Motor neuron (in vitro differentiated cells): ENCODE results near the gene FOXP1. TPM values are rescaled to one million over a fixed set of nuclear protein-coding genes. Genes with fewer than 3 reads are reported as not detected.

Source experiments
- ATAC-seq, 8 experiments: fragments of 200-7000 bp; cut with Tn5 transposase; replicated peaks in 6 of 8; 2 replicates each; pipeline ENCODE4 v1.8.0; 2021; ENCODE audit warnings: mild to moderate bottlenecking in 8 of 8, moderate library complexity in 8 of 8
- H3K27ac ChIP-seq, 2 donors: fragments of 250-450 bp; sonication (Bioruptor Pico); 2 replicates each; pipeline ENCODE4 v1.9.0; 2021; ENCODE audit warnings: antibody characterized with exemption in 2 of 2, mild to moderate bottlenecking in 2 of 2, moderate library complexity in 1 of 2
- H3K4me1 ChIP-seq, 2 donors: fragments of 250-450 bp; sonication (Bioruptor Pico); replicated peaks in 1 of 2; 2 replicates each; pipeline ENCODE4 v1.6.1; 2021; ENCODE audit warnings: antibody characterized with exemption in 2 of 2, mild to moderate bottlenecking in 2 of 2, moderate library complexity in 1 of 2
- H3K4me3 ChIP-seq, 5 donors: fragments of 250-450 bp; sonication (Bioruptor Pico); 2 replicates each; pipeline ENCODE4 v1.9.0; 2021; ENCODE audit warnings: antibody characterized with exemption in 5 of 5, mild to moderate bottlenecking in 5 of 5, moderate library complexity in 4 of 5
- WGBS, 10 experiments: fragments of 450-650 bp; shearing (Covaris generic); methylation state at CpG; one replicate each; pipeline ENCODE4 v1.0.0; 2022; 5-methylcytosine and 5-hydroxymethylcytosine counted together
- in situ Hi-C, 9 experiments: fragments of 400-800 bp; cut with MboI; loops; one replicate each; pipeline ENCODE4 v1.15.0; 2021; ENCODE audit warnings: low sequenced_read_pairs in 9 of 9, low pct_unique_long_range_greater_than_20kb in 2 of 9; ENCODE audit not compliant: unreplicated experiment in 9 of 9
- total RNA-seq, 8 experiments: library from RNA; unstranded; fragments of 300-600 nt; gene quantifications; 2 replicates each; pipeline versions ENCODE4 v1.2.3 to v1.2.4, GENCODE V29; 2022

FOXP1 gene
- total RNA-seq, 8 experiments from 2014 or later, result 7.0 to 118 (median 74.5) TPM

- WGBS, 10 experiments, result 0 to 77% (median 67%) methylated on average over 1 to 5 of the region's 5 CpGs; no CpG with 5 or more reads in 2 of the 10 experiments
These were observed 380.5 kb downstream of the FOXP1 start for GRCh38 chr3:71202848-71203533.

GRCh38 chr3:71201939-71202338 is 381.6 kb downstream of the FOXP1 start:
- Histone ChIP-seq H3K4me3 (no peak overlapping the region), H3K27ac (no peak overlapping the region), H3K4me1 (peaks cover 8 to 28% of the 10 kb centered on the region in 2 donors)
- no peak for ATAC-seq
- in situ Hi-C loops, result no loop called here
- 50% methylated on average over 1 of the region's 1 CpG; no CpG with 5 or more reads in 9 of the 10 experiments for WGBS, 10 experiments

More at GRCh38 chr3:71202848-71203533, 380.5 kb downstream of the FOXP1 start:
- no peak overlapping the region for H3K4me3 ChIP-seq
- in situ Hi-C loops, result no loop called here
- H3K4me1 ChIP-seq, result peaks cover 19 to 38% of the 10 kb centered on the region in 2 donors
- no peak for ATAC-seq
- no peak overlapping the region for H3K27ac ChIP-seq

- 79 to 100% (median 95%) methylated on average over 1 to 11 of the region's 21 CpGs for WGBS, 10 experiments
- in situ Hi-C loops, result no loop called here
- Histone ChIP-seq H3K27ac (no peak overlapping the region), H3K4me3 (no peak overlapping the region), H3K4me1 (peaks cover 3 to 13% of the 10 kb centered on the region in 2 donors)
- no peak for ATAC-seq
These were observed 385.5 kb downstream of the FOXP1 start for GRCh38 chr3:71197841-71198565.

- no peak overlapping the region for H3K27ac ChIP-seq
- H3K4me3 ChIP-seq, result no peak overlapping the region
- in situ Hi-C loops, result no loop called here
- WGBS, 10 experiments, result 22 to 70% (median 65%) methylated on average over 1 to 5 of the region's 5 CpGs; no CpG with 5 or more reads in 1 of the 10 experiments
- peaks cover 0 to 9% of the 10 kb centered on the region in 2 donors for H3K4me1 ChIP-seq
- ATAC-seq, result peak in 2 of 8 experiments; percentile 77 to 88
These were observed 388.0 kb downstream of the FOXP1 start for GRCh38 chr3:71195492-71195891.

- peaks cover 0 to 9% of the 10 kb centered on the region in 2 donors for H3K4me1 ChIP-seq
- no peak overlapping the region for H3K4me3 ChIP-seq
- 70 to 100% (median 86%) methylated on average over 1 to 5 of the region's 5 CpGs; no CpG with 5 or more reads in 1 of the 10 experiments for WGBS, 10 experiments
- in situ Hi-C loops, result no loop called here
- peak in 2 of 8 experiments; percentile 27 to 56 for ATAC-seq
- no peak overlapping the region for H3K27ac ChIP-seq
These were observed 388.7 kb downstream of the FOXP1 start for GRCh38 chr3:71194785-71195184.

- in situ Hi-C loops, result no loop called here
- Histone ChIP-seq H3K4me3 (no peak overlapping the region), H3K4me1 (peaks cover 0 to 9% of the 10 kb centered on the region in 2 donors), H3K27ac (no peak overlapping the region)
- WGBS, 10 experiments, result 73 to 100% (median 87%) methylated on average over 2 to 4 of the region's 4 CpGs
- no peak for ATAC-seq
These were observed 392.5 kb downstream of the FOXP1 start for GRCh38 chr3:71191031-71191482.

- ATAC-seq, result peak in 2 of 8 experiments; percentile 57 to 65
- no peak overlapping the region for H3K27ac ChIP-seq
- no peaks in the 10 kb centered on the region for H3K4me1 ChIP-seq
- no peak overlapping the region for H3K4me3 ChIP-seq
- WGBS, 10 experiments, result 83 to 100% (median 100%) methylated on average over 1 of the region's 1 CpG; no CpG with 5 or more reads in 7 of the 10 experiments
- in situ Hi-C loops, result no loop called here
These were observed 394.0 kb downstream of the FOXP1 start for GRCh38 chr3:71189480-71189879.

- H3K4me3 ChIP-seq, result no peak overlapping the region
- in situ Hi-C loops, result no loop called here
- 80 to 100% (median 100%) methylated on average over 1 of the region's 1 CpG for WGBS, 10 experiments
- no peaks in the 10 kb centered on the region for H3K4me1 ChIP-seq
- ATAC-seq, result no peak
- H3K27ac ChIP-seq, result no peak overlapping the region
These were observed 395.8 kb downstream of the FOXP1 start for GRCh38 chr3:71187715-71188114.

- Histone ChIP-seq H3K27ac (no peak overlapping the region), H3K4me3 (no peak overlapping the region), H3K4me1 (no peaks in the 10 kb centered on the region)
- WGBS, 10 experiments, result 60 to 100% (median 94%) methylated on average over 1 to 2 of the region's 2 CpGs; no CpG with 5 or more reads in 3 of the 10 experiments
- in situ Hi-C loops, result no loop called here
- ATAC-seq, result peak in 1 of 8 experiments; percentile 35
These were observed 396.7 kb downstream of the FOXP1 start for GRCh38 chr3:71186801-71187200.

- Histone ChIP-seq H3K4me1 (no peaks in the 10 kb centered on the region), H3K4me3 (no peak overlapping the region), H3K27ac (no peak overlapping the region)
- ATAC-seq, result peak in 1 of 8 experiments; percentile 39
- 60 to 100% (median 92%) methylated on average over 1 to 3 of the region's 3 CpGs; no CpG with 5 or more reads in 4 of the 10 experiments for WGBS, 10 experiments
- in situ Hi-C loops, result no loop called here
These were observed 397.6 kb downstream of the FOXP1 start for GRCh38 chr3:71185733-71186455.

GRCh38 chr3:71184252-71184651 is 399.3 kb downstream of the FOXP1 start:
- in situ Hi-C loops, result no loop called here
- H3K4me1 ChIP-seq, result no peaks in the 10 kb centered on the region
- 100% methylated on average over 1 of the region's 1 CpG; no CpG with 5 or more reads in 4 of the 10 experiments for WGBS, 10 experiments
- peak in 1 of 8 experiments; percentile 34 for ATAC-seq
- H3K4me3 ChIP-seq, result no peak overlapping the region
- H3K27ac ChIP-seq, result no peak overlapping the region

GRCh38 chr3:71183549-71183948 is 400.0 kb downstream of the FOXP1 start:
- in situ Hi-C loops, result no loop called here
- no peak overlapping the region for H3K27ac ChIP-seq
- peak in 2 of 8 experiments; percentile 34 to 58 for ATAC-seq
- 35 to 100% (median 79%) methylated on average over 1 to 5 of the region's 5 CpGs; no CpG with 5 or more reads in 4 of the 10 experiments for WGBS, 10 experiments
- H3K4me1 ChIP-seq, result no peaks in the 10 kb centered on the region
- no peak overlapping the region for H3K4me3 ChIP-seq

GRCh38 chr3:71180524-71180923 is 403.0 kb downstream of the FOXP1 start:
- 41 to 100% (median 88%) methylated on average over 1 to 6 of the region's 6 CpGs for WGBS, 10 experiments
- no peak overlapping the region for H3K27ac ChIP-seq
- in situ Hi-C loops, result no loop called here
- H3K4me3 ChIP-seq, result no peak overlapping the region
- H3K4me1 ChIP-seq, result no peaks in the 10 kb centered on the region
- no peak for ATAC-seq
